Measurements from ENCODE around the gene WDR5.

WDR5 gene

GRCh38 chr9:134178768-134179551, 43.1 kb downstream of the WDR5 start:
- peak; percentile 42 for DNase-seq (ENCODE audit: low read depth)
- TF ChIP-seq CTCF (conservative IDR thresholded peaks at IDR 0.05; ENCODE audit: low read depth, low read length), result no peak
- H3K4me3 ChIP-seq (ENCODE audit: low read depth, low read length), result no peak overlapping the region

- no peak for DNase-seq (ENCODE audit: low read depth)
- no peak overlapping the region for H3K4me3 ChIP-seq (ENCODE audit: low read depth, low read length)
- TF ChIP-seq CTCF (conservative IDR thresholded peaks at IDR 0.05; ENCODE audit: low read depth, low read length), result no peak
Measured at GRCh38 chr9:134179595-134179917, 43.7 kb downstream of the WDR5 start.

- H3K4me3 ChIP-seq (ENCODE audit: low read depth, low read length), result no peak overlapping the region
- TF ChIP-seq CTCF (conservative IDR thresholded peaks at IDR 0.05; ENCODE audit: low read depth, low read length), result no peak
- no peak for DNase-seq (ENCODE audit: low read depth)
Measured at GRCh38 chr9:134179918-134180785, 44.3 kb downstream of the WDR5 start.

GRCh38 chr9:134180786-134181647, 45.1 kb downstream of the WDR5 start:
- no peak overlapping the region for H3K4me3 ChIP-seq (ENCODE audit: low read depth, low read length)
- no peak for TF ChIP-seq CTCF (conservative IDR thresholded peaks at IDR 0.05; ENCODE audit: low read depth, low read length)
- no peak for DNase-seq (ENCODE audit: low read depth)

- TF ChIP-seq CTCF (conservative IDR thresholded peaks at IDR 0.05; ENCODE audit: low read depth, low read length), result no peak
- DNase-seq (ENCODE audit: low read depth), result no peak
- H3K4me3 ChIP-seq (ENCODE audit: low read depth, low read length), result no peak overlapping the region
Measured at GRCh38 chr9:134181648-134182034, 45.8 kb downstream of the WDR5 start.

- TF ChIP-seq CTCF (conservative IDR thresholded peaks at IDR 0.05; ENCODE audit: low read depth, low read length), result no peak
- no peak overlapping the region for H3K4me3 ChIP-seq (ENCODE audit: low read depth, low read length)
- DNase-seq (ENCODE audit: low read depth), result no peak
Measured at GRCh38 chr9:134182554-134183085, 46.7 kb downstream of the WDR5 start.

Measured in choroid plexus epithelial cell (primary cell).